Vagina (tissue), 2 donors: Measurements from ENCODE around the gene PDE9A. TPM values are rescaled to one million over a fixed set of nuclear protein-coding genes. Genes with fewer than 3 reads are reported as not detected.

Experiments used
- DNase-seq, 2 donors: peaks; one replicate each; pipeline ENCODE4 v3.0.0-alpha.2; 2017; ENCODE audit errors: extremely low spot score in 2 of 2
- H3K27ac ChIP-seq: fragments of 200-600 bp; sonication (generic); one replicate; pipeline ENCODE4 v1.5.1; 2019
- H3K27me3 ChIP-seq: fragments of 200-600 bp; sonication (generic); one replicate; pipeline ENCODE4 v1.5.1; 2019
- H3K36me3 ChIP-seq, 2 donors: fragments of 200-600 bp; sonication (generic); one replicate each; pipeline ENCODE4 v1.5.1; 2017 to 2019
- H3K4me1 ChIP-seq: fragments of 200-600 bp; sonication (generic); one replicate; pipeline ENCODE4 v1.5.1; 2019
- H3K4me3 ChIP-seq, 2 donors: fragments of 200-600 bp; sonication (generic); 1 replicate in 1 of 2; 2 replicates in 1 of 2; pipeline ENCODE4 v1.5.1; 2016 to 2019
- H3K9me3 ChIP-seq: fragments of 200-600 bp; sonication (generic); one replicate; pipeline ENCODE4 v1.5.1; 2019
- CTCF ChIP-seq, 3 experiments: fragments of 450-650 bp in 2 of 3; fragments of 200-600 bp in 1 of 3; sonication (generic) in 1 of 3; IDR thresholded peaks; one replicate each; pipeline ENCODE4 v1.5.1; 2017 to 2019; ENCODE audit warnings: antibody characterized with exemption in 3 of 3, mild to moderate bottlenecking in 2 of 3, moderate library complexity in 2 of 3
- POLR2A ChIP-seq, 2 donors: fragments of 450-650 bp; IDR thresholded peaks; one replicate each; pipeline ENCODE4 v1.6.1; 2017; ENCODE audit warnings: antibody characterized with exemption in 2 of 2, mild to moderate bottlenecking in 2 of 2, moderate library complexity in 2 of 2
- POLR2AphosphoS5 ChIP-seq, 2 donors: sonication (generic); formaldehyde crosslinking; IDR thresholded peaks; one replicate each; pipeline ENCODE4 v1.9.0; 2017; ENCODE audit warnings: antibody characterized with exemption in 2 of 2, mild to moderate bottlenecking in 2 of 2, low read depth in 1 of 2; ENCODE audit not compliant: insufficient read depth in 1 of 2
- intact Hi-C: fragments of 100-400 bp; cut with DNase I; formaldehyde crosslinking; loops from one replicate; pipeline ENCODE4 v1.15.1; 2023
- total RNA-seq: library from RNA; depleted of rRNA; stranded (reverse); fragments of >200 nt; gene quantifications from one replicate; pipeline ENCODE4 v1.2.3, GENCODE V29; 2016

Gene PDE9A
- total RNA-seq, 1 donor from 2014 or later, result 9.6 TPM

- intact Hi-C loops, result no loop called here
- TF ChIP-seq POLR2A (IDR thresholded peaks at IDR 0.05) (no peak), CTCF (IDR thresholded peaks at IDR 0.05) (no peak), POLR2AphosphoS5 (IDR thresholded peaks at IDR 0.05; ENCODE audit: insufficient read depth in 1 of 2, low read depth in 1 of 2) (no peak)
- Histone ChIP-seq H3K27ac (no peak overlapping the region), H3K4me1 (peaks cover 11% of the 10 kb centered on the region), H3K27me3 (no peaks in the 10 kb centered on the region), H3K36me3 (no peaks in the 10 kb centered on the region), H3K4me3 (no peak overlapping the region), H3K9me3 (no peaks in the 10 kb centered on the region)
- no peak for DNase-seq
These were observed 4.8 kb upstream of the PDE9A start for GRCh38 chr21:42648606-42649005.

- TF ChIP-seq POLR2A (IDR thresholded peaks at IDR 0.05), result no peak
- no peak for TF ChIP-seq POLR2AphosphoS5 (IDR thresholded peaks at IDR 0.05; ENCODE audit: insufficient read depth in 1 of 2, low read depth in 1 of 2)
- no peak for TF ChIP-seq CTCF (IDR thresholded peaks at IDR 0.05)
- Histone ChIP-seq H3K36me3 (no peaks in the 10 kb centered on the region), H3K4me1 (peaks cover 18% of the 10 kb centered on the region), H3K9me3 (no peaks in the 10 kb centered on the region), H3K27me3 (no peaks in the 10 kb centered on the region), H3K27ac (no peak overlapping the region), H3K4me3 (no peak overlapping the region)
- intact Hi-C loops, result loop anchor here (5.0 kb wide), 1 partner anchor 168 kb away; no protein-coding TSS in a partner anchor
- DNase-seq, result no peak
These were observed 4.0 kb upstream of the PDE9A start for GRCh38 chr21:42649122-42650032.

GRCh38 chr21:42650033-42650370, 3.4 kb upstream of the PDE9A start:
- H3K36me3 ChIP-seq, result no peaks in the 10 kb centered on the region
- no peak for TF ChIP-seq POLR2AphosphoS5 (IDR thresholded peaks at IDR 0.05; ENCODE audit: insufficient read depth in 1 of 2, low read depth in 1 of 2)
- no peak for TF ChIP-seq CTCF (IDR thresholded peaks at IDR 0.05)
- no peak for TF ChIP-seq POLR2A (IDR thresholded peaks at IDR 0.05)
- no peak overlapping the region for H3K27ac ChIP-seq
- peaks cover 25% of the 10 kb centered on the region for H3K4me1 ChIP-seq
- H3K4me3 ChIP-seq, result no peak overlapping the region
- H3K27me3 ChIP-seq, result no peaks in the 10 kb centered on the region
- no peak for DNase-seq
- no peaks in the 10 kb centered on the region for H3K9me3 ChIP-seq
- intact Hi-C loops, result loop anchor here (5.0 kb wide), 1 partner anchor 167 kb away; no protein-coding TSS in a partner anchor

- Histone ChIP-seq H3K9me3 (no peaks in the 10 kb centered on the region), H3K4me1 (peaks cover 30% of the 10 kb centered on the region), H3K4me3 (no peak overlapping the region), H3K27me3 (no peaks in the 10 kb centered on the region), H3K27ac (no peak overlapping the region), H3K36me3 (no peaks in the 10 kb centered on the region)
- TF ChIP-seq POLR2AphosphoS5 (IDR thresholded peaks at IDR 0.05; ENCODE audit: insufficient read depth in 1 of 2, low read depth in 1 of 2), result no peak
- no peak for TF ChIP-seq CTCF (IDR thresholded peaks at IDR 0.05)
- no peak for TF ChIP-seq POLR2A (IDR thresholded peaks at IDR 0.05)
- DNase-seq, result no peak
- intact Hi-C loops, result loop anchor here (5.0 kb wide), 1 partner anchor 167 kb away; no protein-coding TSS in a partner anchor
These were observed 2.7 kb upstream of the PDE9A start for GRCh38 chr21:42650441-42651421.
